SHP77 treated with DMSO at 0.1 percent for 48 hours (cell line): ENCODE results near the gene CCL2.
"Not testable (repeated sequence)": the region's sequence is repeated elsewhere in the genome, so short reads cannot be mapped to it uniquely, and the experiment has no call there.

Source experiments
- DNase-seq: peaks from one replicate; lab custom pipeline; 2025; lab: John Stamatoyannopoulos, UW

The CCL2 gene

GRCh38 chr17:34254651-34255380, at the start of gene CCL2:
CCL2 (plus strand) TSS chr17:34255285; CDS start chr17:34255350, 65 bp downstream.
- no peak for DNase-seq

- DNase-seq: no peak
These were observed 49.7 kb upstream of the CCL2 start for GRCh38 chr17:34205401-34205800.

GRCh38 chr17:34206569-34206968, 48.5 kb upstream of the CCL2 start:
- DNase-seq: no peak

GRCh38 chr17:34207572-34207971, 47.5 kb upstream of the CCL2 start:
- DNase-seq: no peak

GRCh38 chr17:34218748-34219147, 36.3 kb upstream of the CCL2 start:
- DNase-seq: no peak

GRCh38 chr17:34219405-34219804, 35.7 kb upstream of the CCL2 start:
- DNase-seq: no peak

GRCh38 chr17:34220045-34220751, 34.9 kb upstream of the CCL2 start:
- no peak for DNase-seq

- no peak for DNase-seq
These were observed 34.2 kb upstream of the CCL2 start for GRCh38 chr17:34220752-34221395.

GRCh38 chr17:34221411-34221810, 33.7 kb upstream of the CCL2 start:
- DNase-seq: no peak

- DNase-seq: no peak
These were observed 32.2 kb upstream of the CCL2 start for GRCh38 chr17:34222722-34223497.

GRCh38 chr17:34225046-34225445, 30.0 kb upstream of the CCL2 start:
- DNase-seq: no peak

- DNase-seq: no peak
These were observed 28.9 kb upstream of the CCL2 start for GRCh38 chr17:34226011-34226743.

- DNase-seq: no peak
These were observed 28.4 kb upstream of the CCL2 start for GRCh38 chr17:34226744-34227034.

- DNase-seq: not testable (repeated sequence)
These were observed 27.8 kb upstream of the CCL2 start for GRCh38 chr17:34227293-34227692.

- DNase-seq: no peak
These were observed 27.4 kb upstream of the CCL2 start for GRCh38 chr17:34227707-34228106.

GRCh38 chr17:34228781-34229180, 26.3 kb upstream of the CCL2 start:
- no peak for DNase-seq

GRCh38 chr17:34230342-34230741, 24.7 kb upstream of the CCL2 start:
- no peak for DNase-seq

- DNase-seq: no peak
These were observed 20.5 kb upstream of the CCL2 start for GRCh38 chr17:34234616-34235015.

GRCh38 chr17:34235389-34236028, 19.6 kb upstream of the CCL2 start:
- DNase-seq: no peak

- no peak for DNase-seq
These were observed 18.7 kb upstream of the CCL2 start for GRCh38 chr17:34236281-34236892.

- DNase-seq: no peak
These were observed 17.6 kb upstream of the CCL2 start for GRCh38 chr17:34237458-34237857.
